NCI-H510A (cell line): ENCODE data around the gene LAMC2.
"Not testable (repeated sequence)": the region's sequence is repeated elsewhere in the genome, so short reads cannot be mapped to it uniquely, and the experiment has no call there.

Experiments used
- DNase-seq: peaks from one replicate; lab custom pipeline; 2025; lab: John Stamatoyannopoulos, UW

Gene LAMC2

GRCh38 chr1:183238071-183238470 is 52.0 kb downstream of the LAMC2 start:
- DNase-seq = no peak

- DNase-seq = no peak
These were observed 53.2 kb downstream of the LAMC2 start for GRCh38 chr1:183239220-183239742.

- no peak for DNase-seq
These were observed 53.9 kb downstream of the LAMC2 start for GRCh38 chr1:183239793-183240525.

- DNase-seq = no peak
These were observed 54.4 kb downstream of the LAMC2 start for GRCh38 chr1:183240526-183240825.

- DNase-seq = not testable (repeated sequence)
These were observed 54.8 kb downstream of the LAMC2 start for GRCh38 chr1:183240853-183241252.

GRCh38 chr1:183241471-183241870 is 55.4 kb downstream of the LAMC2 start:
- no peak for DNase-seq

GRCh38 chr1:183242556-183242955 is 56.5 kb downstream of the LAMC2 start:
- no peak for DNase-seq

GRCh38 chr1:183243161-183244050 is 57.3 kb downstream of the LAMC2 start:
- no peak for DNase-seq

- no peak for DNase-seq
These were observed 58.4 kb downstream of the LAMC2 start for GRCh38 chr1:183244466-183244865.

GRCh38 chr1:183245357-183245756 is 59.3 kb downstream of the LAMC2 start:
- DNase-seq = no peak

GRCh38 chr1:183246436-183246835 is 60.4 kb downstream of the LAMC2 start:
- no peak for DNase-seq

GRCh38 chr1:183247066-183247465 is 61.0 kb downstream of the LAMC2 start:
- DNase-seq = no peak

- DNase-seq = no peak
These were observed 61.4 kb downstream of the LAMC2 start for GRCh38 chr1:183247484-183247883.

GRCh38 chr1:183247931-183248330 is 61.9 kb downstream of the LAMC2 start:
- no peak for DNase-seq

- DNase-seq = no peak
These were observed 63.1 kb downstream of the LAMC2 start for GRCh38 chr1:183248989-183249691.

GRCh38 chr1:183249941-183250452 is 63.9 kb downstream of the LAMC2 start:
- no peak for DNase-seq

- DNase-seq = no peak
These were observed 65.3 kb downstream of the LAMC2 start for GRCh38 chr1:183251101-183251958.

- no peak for DNase-seq
These were observed 65.9 kb downstream of the LAMC2 start for GRCh38 chr1:183251959-183252450.

GRCh38 chr1:183255073-183255472 is 69.0 kb downstream of the LAMC2 start:
- DNase-seq = no peak

GRCh38 chr1:183259924-183260323 is 73.9 kb downstream of the LAMC2 start:
- no peak for DNase-seq

- no peak for DNase-seq
These were observed 76.7 kb downstream of the LAMC2 start for GRCh38 chr1:183262628-183263200.
